Mammary epithelial cell (primary cell): ENCODE measurements around the gene ADARB1.

ENCODE experiments used
- CTCF ChIP-seq, 2 donors: IDR thresholded peaks in 1 of 2; conservative IDR thresholded peaks in 1 of 2; 2 replicates each; pipeline ENCODE4 v1.5.1; 2011 to 2012; ENCODE audit warnings: inconsistent platforms in 2 of 2, low read length in 2 of 2, mild to moderate bottlenecking in 2 of 2, control low read depth in 1 of 2, low read depth in 1 of 2; ENCODE audit not compliant: insufficient read depth in 1 of 2; ENCODE audit errors: extremely low read depth in 1 of 2
- EZH2 ChIP-seq: IDR thresholded peaks from 2 replicates; pipeline ENCODE4 v1.6.1; 2012; ENCODE audit warnings: low read length, inconsistent platforms, borderline replicate concordance

GRCh38 chr21:45222001-45222400, 147.6 kb downstream of the ADARB1 start:
- no peak for TF ChIP-seq CTCF (conservative IDR thresholded peaks at IDR 0.05 in 1 of 2, IDR thresholded peaks at IDR 0.05 in 1 of 2; ENCODE audit: extremely low read depth in 1 of 2, insufficient read depth in 1 of 2, low read depth in 1 of 2, low read length in 2 of 2)
- TF ChIP-seq EZH2 = no peak
